CD14-positive monocyte (primary cell): ENCODE data around the gene RHBG. TPM values are rescaled to one million over a fixed set of nuclear protein-coding genes. Genes with fewer than 3 reads are reported as not detected.

Experiments
- DNase-seq, 3 donors: peaks; one replicate each; pipeline ENCODE4 v3.0.0-alpha.2; 2011 to 2022
- H2AFZ ChIP-seq: 2 replicates; pipeline ENCODE4 v1.6.0; 2012; ENCODE audit warnings: mild to moderate bottlenecking, low read depth, low read length, inconsistent platforms; ENCODE audit not compliant: insufficient read depth, poor library complexity, severe bottlenecking
- H3K27ac ChIP-seq, 2 donors: 1 replicate in 1 of 2; 2 replicates in 1 of 2; pipeline ENCODE4 v1.5.1; 2012 to 2013; ENCODE audit warnings: low read length in 2 of 2, control low read depth in 1 of 2, inconsistent platforms in 1 of 2, low read depth in 1 of 2, mild to moderate bottlenecking in 1 of 2
- H3K27me3 ChIP-seq, 2 donors: one replicate each; pipeline versions ENCODE4 v1.6.0 to v1.6.1; 2011 to 2013; ENCODE audit warnings: low read length in 2 of 2; ENCODE audit not compliant: control insufficient read depth in 2 of 2, insufficient read depth in 2 of 2
- H3K36me3 ChIP-seq, 2 donors: replicated peaks in 1 of 2; 1 replicate in 1 of 2; 2 replicates in 1 of 2; pipeline versions ENCODE4 v1.5.1 to v1.6.1; 2012 to 2013; ENCODE audit warnings: low read length in 2 of 2, control low read depth in 1 of 2, inconsistent platforms in 1 of 2, mild to moderate bottlenecking in 1 of 2; ENCODE audit not compliant: insufficient read depth in 2 of 2, control insufficient read depth in 1 of 2
- H3K4me1 ChIP-seq, 2 donors: 1 replicate in 1 of 2; 2 replicates in 1 of 2; pipeline versions ENCODE4 v1.5.1 to v1.6.1; 2012 to 2013; ENCODE audit warnings: low read length in 2 of 2, control low read depth in 1 of 2, inconsistent platforms in 1 of 2, mild to moderate bottlenecking in 1 of 2, moderate library complexity in 1 of 2; ENCODE audit not compliant: insufficient read depth in 2 of 2, control insufficient read depth in 1 of 2
- H3K4me2 ChIP-seq: replicated peaks from 2 replicates; pipeline ENCODE3; 2012; ENCODE audit warnings: low read length, moderate library complexity, mild to moderate bottlenecking; ENCODE audit not compliant: poor library complexity, severe bottlenecking; ENCODE audit errors: extremely low read depth
- H3K4me3 ChIP-seq, 3 experiments: fragments of 200-600 bp in 1 of 3; sonication (generic) in 1 of 3; replicated peaks in 1 of 3; 1 replicate in 2 of 3; 2 replicates in 1 of 3; pipeline ENCODE4 v1.5.1; 2011 to 2013; ENCODE audit warnings: low read length in 3 of 3, mild to moderate bottlenecking in 3 of 3, control low read depth in 2 of 3, low read depth in 2 of 3, inconsistent platforms in 1 of 3, moderate library complexity in 1 of 3
- H3K79me2 ChIP-seq: 2 replicates; pipeline ENCODE4 v1.6.0; 2012; ENCODE audit warnings: mild to moderate bottlenecking, control low read depth, inconsistent platforms, low read length, moderate library complexity; ENCODE audit not compliant: insufficient read depth
- H3K9ac ChIP-seq: 2 replicates; pipeline ENCODE4 v1.6.0; 2017; ENCODE audit warnings: low read length, mild to moderate bottlenecking; ENCODE audit not compliant: insufficient read depth, poor library complexity, severe bottlenecking
- H3K9me3 ChIP-seq, 2 donors: replicated peaks in 1 of 2; 1 replicate in 1 of 2; 2 replicates in 1 of 2; pipeline versions ENCODE4 v1.5.1 to v1.6.1; 2012 to 2013; ENCODE audit warnings: low read length in 2 of 2, control low read depth in 1 of 2; ENCODE audit not compliant: control insufficient read depth in 1 of 2, insufficient read depth in 1 of 2
- H4K20me1 ChIP-seq: 2 replicates; pipeline ENCODE4 v1.6.0; 2012; ENCODE audit warnings: mild to moderate bottlenecking, low read length, control low read depth, moderate library complexity; ENCODE audit not compliant: insufficient read depth
- H3K27ac Mint-ChIP-seq, 7 donors: one replicate each; pipeline ENCODE4 v1.8.0; 2020; ENCODE audit warnings: mild to moderate bottlenecking in 7 of 7, mixed read lengths in 7 of 7, moderate library complexity in 6 of 7, inconsistent platforms in 2 of 7
- H3K27me3 Mint-ChIP-seq, 3 donors: one replicate each; pipeline ENCODE4 v1.8.0; 2021 to 2022; ENCODE audit warnings: low read depth in 3 of 3, mild to moderate bottlenecking in 3 of 3, mixed read lengths in 3 of 3, moderate library complexity in 3 of 3, inconsistent platforms in 1 of 3
- H3K36me3 Mint-ChIP-seq, 2 donors: one replicate each; pipeline ENCODE4 v1.8.0; 2020; ENCODE audit warnings: mixed read lengths in 2 of 2, inconsistent platforms in 1 of 2, mild to moderate bottlenecking in 1 of 2
- H3K4me1 Mint-ChIP-seq: one replicate; pipeline ENCODE4 v1.8.0; 2020; ENCODE audit warnings: mild to moderate bottlenecking, mixed read lengths
- H3K4me3 Mint-ChIP-seq, 2 donors: one replicate each; pipeline ENCODE4 v1.8.0; 2020; ENCODE audit warnings: mild to moderate bottlenecking in 2 of 2, mixed read lengths in 2 of 2, moderate library complexity in 1 of 2
- H3K9me3 Mint-ChIP-seq, 7 donors: one replicate each; pipeline ENCODE4 v1.8.0; 2020 to 2022; ENCODE audit warnings: mixed read lengths in 7 of 7, mild to moderate bottlenecking in 6 of 7, moderate library complexity in 6 of 7, inconsistent platforms in 2 of 7
- WGBS: methylation state at CpG from one replicate; pipeline ENCODE4 v1.1.5; 2013; ENCODE audit warnings: missing lambda C conversion rate; ENCODE audit not compliant: insufficient coverage; 5-methylcytosine and 5-hydroxymethylcytosine counted together
- intact Hi-C, 2 donors: fragments of 100-400 bp; cut with micrococcal nuclease; formaldehyde crosslinking; loops; one replicate each; pipeline versions ENCODE4 v1.15.0 to v1.15.1; 2023
- polyA plus RNA-seq, 3 donors: library from polyadenylated mRNA; depleted of rRNA in 1 of 3; unstranded in 2 of 3; stranded (reverse) in 1 of 3; fragments of 300-500 nt in 2 of 3; fragments of >200 nt in 1 of 3; fragmentation: Illumina TruSeq in 2 of 3; gene quantifications; 1 replicate in 2 of 3; 2 replicates in 1 of 3; pipeline ENCODE4 v1.2.3, GENCODE V29; 2012 to 2021
- TF ChIP-seq, protein P1 (sequence below): fragments of 200-600 bp; IDR thresholded peaks from one replicate; pipeline ENCODE4 v1.8.0; 2022; ENCODE audit warnings: antibody characterized with exemption, mild to moderate bottlenecking

The RHBG gene
- polyA plus RNA-seq, 3 donors: 0.08 TPM; not detected in 2

DNA sequence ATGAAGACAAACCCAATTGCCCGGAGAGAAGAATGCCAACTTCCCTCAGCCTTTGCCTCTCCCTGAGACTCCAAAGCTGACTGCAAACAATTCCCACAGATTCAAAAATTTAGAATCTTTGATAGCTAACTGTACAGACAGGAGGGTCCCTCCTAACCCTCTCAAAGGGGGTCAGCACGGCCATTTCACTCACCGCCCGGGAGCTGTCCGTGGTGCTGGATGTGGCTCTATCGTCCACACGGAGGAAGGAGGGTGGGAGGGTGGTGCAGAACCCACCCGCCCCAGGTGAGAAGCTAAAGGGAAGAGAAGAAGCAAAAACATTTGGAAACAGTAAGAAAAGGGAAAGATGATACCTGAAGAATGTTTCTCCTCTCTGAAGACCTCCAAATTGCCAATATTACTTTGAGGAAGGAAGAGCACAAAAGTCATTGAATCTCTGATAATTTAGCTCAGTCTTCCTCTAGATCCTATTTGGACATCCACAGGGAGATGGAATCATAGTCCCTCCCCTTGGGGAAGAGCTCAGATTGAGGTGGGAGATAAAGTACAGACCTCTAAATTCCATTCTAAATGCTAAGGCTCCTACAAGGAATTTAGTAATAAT, 45.6 kb downstream of the RHBG start:
- no peak overlapping the region for H3K9ac ChIP-seq
- TF ChIP-seq, protein P1, sequence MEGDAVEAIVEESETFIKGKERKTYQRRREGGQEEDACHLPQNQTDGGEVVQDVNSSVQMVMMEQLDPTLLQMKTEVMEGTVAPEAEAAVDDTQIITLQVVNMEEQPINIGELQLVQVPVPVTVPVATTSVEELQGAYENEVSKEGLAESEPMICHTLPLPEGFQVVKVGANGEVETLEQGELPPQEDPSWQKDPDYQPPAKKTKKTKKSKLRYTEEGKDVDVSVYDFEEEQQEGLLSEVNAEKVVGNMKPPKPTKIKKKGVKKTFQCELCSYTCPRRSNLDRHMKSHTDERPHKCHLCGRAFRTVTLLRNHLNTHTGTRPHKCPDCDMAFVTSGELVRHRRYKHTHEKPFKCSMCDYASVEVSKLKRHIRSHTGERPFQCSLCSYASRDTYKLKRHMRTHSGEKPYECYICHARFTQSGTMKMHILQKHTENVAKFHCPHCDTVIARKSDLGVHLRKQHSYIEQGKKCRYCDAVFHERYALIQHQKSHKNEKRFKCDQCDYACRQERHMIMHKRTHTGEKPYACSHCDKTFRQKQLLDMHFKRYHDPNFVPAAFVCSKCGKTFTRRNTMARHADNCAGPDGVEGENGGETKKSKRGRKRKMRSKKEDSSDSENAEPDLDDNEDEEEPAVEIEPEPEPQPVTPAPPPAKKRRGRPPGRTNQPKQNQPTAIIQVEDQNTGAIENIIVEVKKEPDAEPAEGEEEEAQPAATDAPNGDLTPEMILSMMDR: no peak
- H3K4me1 ChIP-seq: peaks cover 0 to under 1% of the 10 kb centered on the region in 2 donors
- H3K27ac ChIP-seq: no peak overlapping the region
- Mint-ChIP-seq H3K27me3 (peaks cover 79 to 92% (median 82%) of the 10 kb centered on the region in 3 donors), H3K9me3 (peaks cover 0 to 12% (median 2%) of the 10 kb centered on the region in 7 donors), H3K36me3 (peaks cover 3% of the 10 kb centered on the region in 2 donors), H3K4me1 (peaks cover 3% of the 10 kb centered on the region), H3K27ac (peak overlapping the region in 1 of 7 donors; percentile 11), H3K4me3 (peak overlapping the region in 1 of 2 donors; percentile 74)
- 63% methylated on average over 1 of the region's 8 CpGs for WGBS
- H3K9me3 ChIP-seq: no peaks in the 10 kb centered on the region
- intact Hi-C loops: no loop called here
- H3K4me2 ChIP-seq: no peak overlapping the region
- H3K4me3 ChIP-seq: no peak overlapping the region
- H3K36me3 ChIP-seq: no peaks in the 10 kb centered on the region
- H3K27me3 ChIP-seq: peaks cover 40 to 87% of the 10 kb centered on the region in 2 donors
- no peak overlapping the region for H2AFZ ChIP-seq
- H3K79me2 ChIP-seq: no peaks in the 10 kb centered on the region
- H4K20me1 ChIP-seq: no peaks in the 10 kb centered on the region
- no peak for DNase-seq

DNA sequence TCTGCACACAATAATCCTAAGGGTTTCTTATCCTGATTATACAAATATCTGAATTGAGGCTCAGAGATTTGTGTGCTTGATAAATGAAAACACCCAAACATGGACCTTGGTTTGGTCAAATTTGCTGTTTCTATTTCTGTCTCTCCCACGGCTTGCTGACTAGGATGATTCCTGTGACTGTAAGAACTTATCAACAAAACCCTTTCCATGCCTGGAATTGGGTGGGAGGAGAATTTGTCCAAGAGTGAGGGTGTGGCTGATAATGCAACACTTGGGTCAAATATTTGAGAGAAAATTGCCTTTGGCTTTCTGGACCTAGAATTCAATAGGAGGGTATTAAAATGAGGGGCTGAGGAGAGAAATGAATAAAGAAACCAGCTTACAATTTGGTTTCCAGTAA, 48.0 kb downstream of the RHBG start:
- Histone ChIP-seq H2AFZ (no peak overlapping the region), H3K27me3 (peaks cover 49 to 100% of the 10 kb centered on the region in 2 donors), H3K4me2 (no peak overlapping the region), H3K27ac (no peak overlapping the region), H3K9ac (no peak overlapping the region), H3K9me3 (no peaks in the 10 kb centered on the region), H3K79me2 (no peaks in the 10 kb centered on the region), H3K4me1 (peaks cover 23 to 25% of the 10 kb centered on the region in 2 donors), H3K36me3 (no peaks in the 10 kb centered on the region), H3K4me3 (no peak overlapping the region), H4K20me1 (no peaks in the 10 kb centered on the region)
- intact Hi-C loops: no loop called here
- Mint-ChIP-seq H3K27me3 (peaks cover 79 to 92% (median 85%) of the 10 kb centered on the region in 3 donors), H3K27ac (no peak overlapping the region), H3K4me3 (peak overlapping the region in 1 of 2 donors; percentile 68), H3K4me1 (peaks cover 25% of the 10 kb centered on the region), H3K36me3 (peaks cover 5 to 9% of the 10 kb centered on the region in 2 donors), H3K9me3 (peaks cover 0 to 32% (median 9%) of the 10 kb centered on the region in 7 donors)
- WGBS: no CpG with 5 or more reads among the region's 1 CpG
- DNase-seq: no peak
- TF ChIP-seq, protein P1: no peak
